SK-N-MC (cell line): ENCODE measurements around the gene SYNJ2.

Experiments used
- EZH2 ChIP-seq: fragments of 200-600 bp; sonication (generic); IDR thresholded peaks from one replicate; pipeline ENCODE4 v1.6.1; 2017; ENCODE audit warnings: antibody characterized with exemption
- FOXP2 ChIP-seq: optimal IDR thresholded peaks from 2 replicates; pipeline ENCODE3; 2011; ENCODE audit warnings: mild to moderate bottlenecking, moderate library complexity; ENCODE audit not compliant: insufficient read depth; ENCODE audit errors: extremely low read length, control extremely low read depth
- POLR2AphosphoS5 ChIP-seq: IDR thresholded peaks from 2 replicates; pipeline ENCODE4 v1.6.1; 2012; ENCODE audit warnings: mild to moderate bottlenecking, low read depth, low read length, borderline replicate concordance

- TF ChIP-seq EZH2 (no peak), POLR2AphosphoS5 (no peak), FOXP2 (no peak)
Observed at GRCh38 chr6:158118886-158119285, 137.2 kb downstream of the SYNJ2 start.
